Chondrocyte (in vitro differentiated cells): ENCODE results near the gene TMEM86B. TPM values are rescaled to one million over a fixed set of nuclear protein-coding genes. Genes with fewer than 3 reads are reported as not detected.

Source experiments
- DNase-seq: peaks from one replicate; pipeline ENCODE4 v3.0.0; 2021; ENCODE audit warnings: mixed read lengths, low spot score
- H3K27ac Mint-ChIP-seq: one replicate; pipeline ENCODE4 v1.8.0; 2021; ENCODE audit warnings: mild to moderate bottlenecking, moderate library complexity, mixed read lengths; ENCODE audit not compliant: unreplicated experiment
- H3K27me3 Mint-ChIP-seq: 2 replicates; pipeline ENCODE4 v1.8.0; 2021; ENCODE audit warnings: low read depth, mixed read lengths
- H3K36me3 Mint-ChIP-seq: 2 replicates; pipeline ENCODE4 v1.8.0; 2021; ENCODE audit warnings: low read depth, mixed read lengths
- H3K4me1 Mint-ChIP-seq: 2 replicates; pipeline ENCODE4 v1.8.0; 2021; ENCODE audit warnings: low read depth, mild to moderate bottlenecking, mixed read lengths
- H3K4me3 Mint-ChIP-seq: one replicate; pipeline ENCODE4 v1.8.0; 2021; ENCODE audit warnings: mild to moderate bottlenecking, moderate library complexity, mixed read lengths; ENCODE audit not compliant: unreplicated experiment
- H3K9me3 Mint-ChIP-seq: 2 replicates; pipeline ENCODE4 v1.8.0; 2021; ENCODE audit warnings: low read depth, mixed read lengths
- CTCF ChIP-seq: fragments of 200-600 bp; sonication (generic); IDR thresholded peaks from 2 replicates; pipeline ENCODE4 v1.5.0; 2021; ENCODE audit warnings: antibody characterized with exemption, mild to moderate bottlenecking, moderate library complexity
- total RNA-seq: library from RNA; stranded (reverse); gene quantifications from 3 replicates; pipeline ENCODE4 v1.2.1, GENCODE V29; 2021

The TMEM86B gene
- total RNA-seq, 1 donor from 2014 or later = 1.5 TPM

DNA sequence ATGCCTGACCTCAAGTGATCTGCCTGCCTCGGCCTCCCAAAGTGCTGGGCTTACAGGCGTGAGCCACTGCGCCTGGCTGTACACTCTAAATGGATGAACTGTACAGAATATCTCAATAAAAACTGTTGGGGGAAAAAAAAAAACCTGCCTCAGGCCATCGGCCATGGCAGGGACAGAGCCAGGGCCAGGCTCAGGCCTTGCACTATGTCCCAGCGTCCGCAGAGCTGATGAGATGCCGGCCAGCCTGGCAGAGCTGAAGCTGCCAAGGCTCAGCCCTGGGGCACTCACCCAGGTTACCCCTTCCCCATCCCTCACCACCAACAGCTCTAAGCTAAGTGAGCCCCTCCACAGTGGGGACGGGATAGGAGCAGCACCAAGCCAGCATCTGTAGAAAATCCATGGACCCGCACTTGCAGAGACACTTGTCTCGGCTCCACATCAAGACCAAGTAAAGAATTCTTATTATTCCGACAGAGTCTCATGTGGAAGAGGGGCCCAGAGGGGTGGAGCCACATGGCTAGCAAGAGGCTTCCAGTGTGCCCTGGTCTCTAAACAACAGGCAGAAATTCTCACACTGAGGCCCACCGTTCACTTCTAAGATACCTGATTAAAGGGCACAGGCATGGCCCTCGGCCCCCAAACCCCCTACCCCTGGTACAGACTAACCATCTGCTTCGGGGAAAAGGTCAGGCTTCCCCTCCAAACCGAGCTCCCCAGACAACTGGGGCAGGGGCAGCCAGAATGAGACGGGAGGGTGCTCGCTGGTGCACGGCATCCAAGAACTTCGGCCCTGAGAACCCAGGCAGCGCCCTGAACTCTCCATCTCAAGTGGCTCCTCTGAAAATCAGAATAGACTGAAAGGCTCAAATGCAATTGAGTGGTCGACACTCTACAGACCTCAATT is 24.4 kb upstream of the TMEM86B start:
- Mint-ChIP-seq H3K9me3 (no peaks in the 10 kb centered on the region), H3K4me1 (peaks cover 51% of the 10 kb centered on the region), H3K4me3 (no peak overlapping the region), H3K27ac (no peak overlapping the region), H3K27me3 (no peaks in the 10 kb centered on the region), H3K36me3 (peaks cover under 1% of the 10 kb centered on the region)
- DNase-seq = no peak
- TF ChIP-seq CTCF = no peak

GRCh38 chr19:55251341-55252081 is 22.9 kb upstream of the TMEM86B start:
- Mint-ChIP-seq H3K4me1 (peaks cover 42% of the 10 kb centered on the region), H3K36me3 (no peaks in the 10 kb centered on the region), H3K27ac (no peak overlapping the region), H3K4me3 (no peak overlapping the region), H3K27me3 (no peaks in the 10 kb centered on the region), H3K9me3 (no peaks in the 10 kb centered on the region)
- no peak for TF ChIP-seq CTCF
- no peak for DNase-seq

- no peaks in the 10 kb centered on the region for H3K9me3 Mint-ChIP-seq
- H3K27ac Mint-ChIP-seq = no peak overlapping the region
These were observed 21.9 kb upstream of the TMEM86B start for GRCh38 chr19:55250262-55251036.

GRCh38 chr19:55249841-55250240 is 21.3 kb upstream of the TMEM86B start:
- H3K36me3 Mint-ChIP-seq = peaks cover 2% of the 10 kb centered on the region
- DNase-seq = peak; percentile 85
- TF ChIP-seq CTCF = no peak
- H3K4me1 Mint-ChIP-seq = peaks cover 26% of the 10 kb centered on the region
- no peaks in the 10 kb centered on the region for H3K9me3 Mint-ChIP-seq
- H3K27me3 Mint-ChIP-seq = no peaks in the 10 kb centered on the region
- no peak overlapping the region for H3K27ac Mint-ChIP-seq
- no peak overlapping the region for H3K4me3 Mint-ChIP-seq

More at GRCh38 chr19:55250262-55251036, 21.9 kb upstream of the TMEM86B start:
- Mint-ChIP-seq H3K4me1 (peaks cover 31% of the 10 kb centered on the region), H3K4me3 (no peak overlapping the region), H3K27me3 (no peaks in the 10 kb centered on the region), H3K36me3 (peaks cover 2% of the 10 kb centered on the region)
- TF ChIP-seq CTCF = no peak
- DNase-seq = no peak

- peak overlapping the region; percentile 33 for H3K27ac Mint-ChIP-seq
- no peak for DNase-seq
- peaks cover 20% of the 10 kb centered on the region for H3K4me1 Mint-ChIP-seq
- H3K27me3 Mint-ChIP-seq = no peaks in the 10 kb centered on the region
- no peak overlapping the region for H3K4me3 Mint-ChIP-seq
- TF ChIP-seq CTCF = no peak
- no peaks in the 10 kb centered on the region for H3K9me3 Mint-ChIP-seq
- H3K36me3 Mint-ChIP-seq = peaks cover 5% of the 10 kb centered on the region
These were observed 20.1 kb upstream of the TMEM86B start for GRCh38 chr19:55248704-55249103.
